Fibroblast of lung (primary cell): ENCODE data around the gene CBY2. TPM values are rescaled to one million over a fixed set of nuclear protein-coding genes. Genes with fewer than 3 reads are reported as not detected.

ENCODE experiments used
- DNase-seq, 2 donors: peaks; one replicate each; pipeline versions ENCODE4 v3.0.0 to v3.0.0-alpha.2; 2010; ENCODE audit warnings: low read depth in 2 of 2
- H2AFZ ChIP-seq: 2 replicates; pipeline ENCODE4 v1.5.1; 2012; ENCODE audit warnings: low read length, control low read depth, inconsistent platforms
- H3K27ac ChIP-seq: 2 replicates; pipeline ENCODE4 v1.5.1; 2011; ENCODE audit warnings: low read length, control low read depth; ENCODE audit not compliant: insufficient read depth
- H3K27me3 ChIP-seq: 2 replicates; pipeline ENCODE4 v1.5.1; 2011; ENCODE audit warnings: mild to moderate bottlenecking, low read length; ENCODE audit not compliant: control insufficient read depth, insufficient read depth
- H3K36me3 ChIP-seq: 2 replicates; pipeline ENCODE4 v1.5.1; 2011; ENCODE audit warnings: low read length; ENCODE audit not compliant: control insufficient read depth, insufficient read depth
- H3K4me1 ChIP-seq: 2 replicates; pipeline ENCODE4 v1.5.1; 2011; ENCODE audit warnings: low read length; ENCODE audit not compliant: control insufficient read depth, insufficient read depth; ENCODE audit errors: extremely low read depth
- H3K4me2 ChIP-seq: 2 replicates; pipeline ENCODE4 v1.5.1; 2011; ENCODE audit warnings: low read length, control low read depth; ENCODE audit not compliant: insufficient read depth; ENCODE audit errors: extremely low read depth
- H3K4me3 ChIP-seq, 4 experiments: fragments of 200-600 bp in 1 of 4; sonication (generic) in 1 of 4; replicated peaks in 1 of 4; 2 replicates each; pipeline ENCODE4 v1.5.1; 2011 to 2016; ENCODE audit warnings: low read length in 4 of 4, low read depth in 3 of 4, mild to moderate bottlenecking in 3 of 4, control low read depth in 2 of 4, inconsistent platforms in 1 of 4, mixed read lengths in 1 of 4; ENCODE audit not compliant: insufficient read depth in 1 of 4; ENCODE audit errors: control extremely low read depth in 1 of 4
- H3K79me2 ChIP-seq: 2 replicates; pipeline ENCODE4 v1.5.1; 2012; ENCODE audit warnings: mild to moderate bottlenecking, low read length, inconsistent platforms; ENCODE audit not compliant: control insufficient read depth, insufficient read depth
- H3K9ac ChIP-seq: 2 replicates; pipeline ENCODE4 v1.5.1; 2011; ENCODE audit warnings: mild to moderate bottlenecking, low read length, control low read depth; ENCODE audit not compliant: insufficient read depth
- H3K9me3 ChIP-seq: 2 replicates; pipeline ENCODE4 v1.5.1; 2012; ENCODE audit warnings: low read depth, low read length; ENCODE audit not compliant: control insufficient read depth, insufficient read depth
- H4K20me1 ChIP-seq: 2 replicates; pipeline ENCODE4 v1.5.1; 2011; ENCODE audit warnings: low read length; ENCODE audit not compliant: control insufficient read depth, insufficient read depth; ENCODE audit errors: extremely low read depth
- EZH2 ChIP-seq: IDR thresholded peaks from 2 replicates; pipeline ENCODE4 v1.5.1; 2012; ENCODE audit warnings: low read length, control low read depth, mild to moderate bottlenecking; ENCODE audit errors: missing control alignments
- polyA plus RNA-seq, 2 donors: library from polyadenylated mRNA; depleted of rRNA in 1 of 2; stranded (reverse) in 1 of 2; unstranded in 1 of 2; fragments of >200 nt; gene quantifications; 2 replicates each; pipeline ENCODE4 v1.2.1, GENCODE V29; 2011 to 2012; ENCODE audit warnings: missing spikeins in 1 of 2
- total RNA-seq: library from RNA; depleted of rRNA; stranded (reverse); fragments of >200 nt; gene quantifications from 2 replicates; pipeline ENCODE4 v1.2.1, GENCODE V29; 2014
- TF ChIP-seq, protein P1 (sequence below), 2 donors: IDR thresholded peaks in 1 of 2; conservative IDR thresholded peaks in 1 of 2; 1 replicate in 1 of 2; 2 replicates in 1 of 2; pipeline ENCODE4 v1.5.1; 2011 to 2012; ENCODE audit warnings: low read length in 2 of 2, control low read depth in 1 of 2, inconsistent platforms in 1 of 2, low read depth in 1 of 2, mild to moderate bottlenecking in 1 of 2

The CBY2 gene
- total and polyA plus RNA-seq, 2 donors (not counting 1 experiment from before 2014, with no cell fraction given), result not detected

DNA sequence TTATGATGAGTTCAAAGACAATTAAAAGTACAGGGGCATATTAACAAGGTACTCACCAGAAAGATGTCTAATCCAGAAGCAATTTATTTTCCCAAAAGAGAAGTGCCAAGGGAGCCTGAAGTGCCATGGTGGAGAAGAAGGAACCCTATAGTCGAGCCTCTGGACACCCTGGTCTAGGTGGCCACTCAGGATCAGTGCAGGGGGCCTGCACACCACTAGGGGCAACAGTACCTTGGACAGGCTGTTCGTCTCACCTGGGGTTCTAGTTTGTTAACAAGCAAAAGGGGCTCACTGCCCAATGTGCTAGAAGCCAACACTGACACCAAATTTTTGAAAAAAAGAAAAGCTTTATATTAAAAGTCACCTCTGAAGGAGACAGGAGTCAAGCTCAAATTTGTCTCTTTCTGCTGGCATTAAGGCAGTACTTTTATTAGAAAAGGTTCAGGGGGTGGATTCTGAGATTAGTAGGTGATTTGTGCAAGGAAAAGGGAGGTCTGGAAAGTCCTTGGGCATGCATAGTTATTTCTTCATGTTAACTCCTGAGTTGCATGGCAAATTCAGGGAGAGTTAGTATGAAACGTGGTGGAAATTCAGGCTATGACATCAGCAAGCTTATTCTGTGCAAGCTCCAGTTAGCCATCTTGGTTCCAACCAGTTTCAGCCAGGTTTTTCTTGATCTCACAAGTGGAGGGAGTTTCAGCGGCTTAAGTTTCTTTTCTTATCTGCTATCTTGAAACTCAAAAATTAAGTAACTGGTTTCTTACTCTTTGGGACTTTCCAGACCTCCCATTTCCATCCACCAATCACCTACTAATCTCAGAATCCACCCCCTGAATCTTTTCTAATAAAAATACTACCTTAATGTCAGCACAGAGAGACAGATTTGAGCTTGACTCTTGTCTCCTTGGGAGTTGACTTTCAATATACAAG lies 884 bp upstream of the CBY2 start:
- no peak overlapping the region for H3K4me3 ChIP-seq
- no peaks in the 10 kb centered on the region for H3K4me1 ChIP-seq
- no peak for DNase-seq
- no peak overlapping the region for H2AFZ ChIP-seq
- no peaks in the 10 kb centered on the region for H3K27me3 ChIP-seq
- no peaks in the 10 kb centered on the region for H3K9me3 ChIP-seq
- no peak overlapping the region for H3K4me2 ChIP-seq
- H3K27ac ChIP-seq, result no peak overlapping the region
- no peaks in the 10 kb centered on the region for H3K36me3 ChIP-seq
- no peak overlapping the region for H3K9ac ChIP-seq
- H3K79me2 ChIP-seq, result no peaks in the 10 kb centered on the region
- H4K20me1 ChIP-seq, result no peaks in the 10 kb centered on the region
- TF ChIP-seq, protein P1, sequence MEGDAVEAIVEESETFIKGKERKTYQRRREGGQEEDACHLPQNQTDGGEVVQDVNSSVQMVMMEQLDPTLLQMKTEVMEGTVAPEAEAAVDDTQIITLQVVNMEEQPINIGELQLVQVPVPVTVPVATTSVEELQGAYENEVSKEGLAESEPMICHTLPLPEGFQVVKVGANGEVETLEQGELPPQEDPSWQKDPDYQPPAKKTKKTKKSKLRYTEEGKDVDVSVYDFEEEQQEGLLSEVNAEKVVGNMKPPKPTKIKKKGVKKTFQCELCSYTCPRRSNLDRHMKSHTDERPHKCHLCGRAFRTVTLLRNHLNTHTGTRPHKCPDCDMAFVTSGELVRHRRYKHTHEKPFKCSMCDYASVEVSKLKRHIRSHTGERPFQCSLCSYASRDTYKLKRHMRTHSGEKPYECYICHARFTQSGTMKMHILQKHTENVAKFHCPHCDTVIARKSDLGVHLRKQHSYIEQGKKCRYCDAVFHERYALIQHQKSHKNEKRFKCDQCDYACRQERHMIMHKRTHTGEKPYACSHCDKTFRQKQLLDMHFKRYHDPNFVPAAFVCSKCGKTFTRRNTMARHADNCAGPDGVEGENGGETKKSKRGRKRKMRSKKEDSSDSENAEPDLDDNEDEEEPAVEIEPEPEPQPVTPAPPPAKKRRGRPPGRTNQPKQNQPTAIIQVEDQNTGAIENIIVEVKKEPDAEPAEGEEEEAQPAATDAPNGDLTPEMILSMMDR (conservative IDR thresholded peaks at IDR 0.05 in 1 of 2, IDR thresholded peaks at IDR 0.05 in 1 of 2; ENCODE audit: low read depth in 1 of 2, low read length in 2 of 2), result no peak
- TF ChIP-seq EZH2, result no peak

DNA sequence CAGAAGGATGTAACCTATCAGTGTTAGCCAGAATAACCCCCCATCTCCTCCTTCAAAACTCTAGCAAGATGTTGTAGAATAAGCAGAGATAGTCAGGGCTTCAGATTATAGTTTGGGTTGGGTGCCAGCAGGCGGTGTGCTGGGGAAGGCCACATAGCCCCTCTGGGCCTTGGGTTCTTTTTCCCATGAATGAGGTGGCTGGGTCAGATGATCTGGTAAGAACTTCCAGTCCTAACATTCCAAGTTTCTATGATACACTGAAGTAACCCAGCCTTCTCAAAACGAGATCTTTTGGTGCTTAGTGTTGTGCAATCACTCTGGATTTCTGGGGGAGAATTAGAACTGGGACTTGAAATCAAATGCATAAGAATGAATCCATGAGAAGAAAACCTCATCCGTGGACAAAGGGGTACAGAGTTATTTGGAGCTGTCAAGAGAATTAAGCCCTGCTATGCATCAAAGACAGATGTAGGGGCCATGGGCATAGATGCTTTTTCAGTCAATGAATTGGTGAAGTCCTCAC lies 810 bp downstream of the CBY2 start:
- no peak overlapping the region for H3K4me3 ChIP-seq
- DNase-seq, result no peak

GRCh38 chr13:45704211-45704739 lies 2.2 kb downstream of the CBY2 start:
- TF ChIP-seq, protein P1 (conservative IDR thresholded peaks at IDR 0.05 in 1 of 2, IDR thresholded peaks at IDR 0.05 in 1 of 2; ENCODE audit: low read depth in 1 of 2, low read length in 2 of 2), result no peak
- TF ChIP-seq EZH2, result no peak
- Histone ChIP-seq H3K9ac (no peak overlapping the region), H3K36me3 (no peaks in the 10 kb centered on the region), H3K27me3 (no peaks in the 10 kb centered on the region), H3K9me3 (no peaks in the 10 kb centered on the region), H3K4me1 (no peaks in the 10 kb centered on the region), H2AFZ (no peak overlapping the region), H3K79me2 (no peaks in the 10 kb centered on the region), H3K4me3 (no peak overlapping the region), H3K27ac (no peak overlapping the region), H4K20me1 (no peaks in the 10 kb centered on the region), H3K4me2 (no peak overlapping the region)
- DNase-seq, result no peak

More for the DNA sequence above, 810 bp downstream of the CBY2 start:
- no peaks in the 10 kb centered on the region for H3K9me3 ChIP-seq
- H3K4me1 ChIP-seq, result no peaks in the 10 kb centered on the region
- H3K79me2 ChIP-seq, result no peaks in the 10 kb centered on the region
- no peaks in the 10 kb centered on the region for H4K20me1 ChIP-seq
- no peak for TF ChIP-seq EZH2
- TF ChIP-seq, protein P1 (conservative IDR thresholded peaks at IDR 0.05 in 1 of 2, IDR thresholded peaks at IDR 0.05 in 1 of 2; ENCODE audit: low read depth in 1 of 2, low read length in 2 of 2), result no peak
- no peak overlapping the region for H3K4me2 ChIP-seq
- H3K27ac ChIP-seq, result no peak overlapping the region
- no peak overlapping the region for H2AFZ ChIP-seq
- no peak overlapping the region for H3K9ac ChIP-seq
- H3K27me3 ChIP-seq, result no peaks in the 10 kb centered on the region
- H3K36me3 ChIP-seq, result no peaks in the 10 kb centered on the region
